MM.1S (cell line): ENCODE data around the gene RXRA.

Source experiments
- EZH2 ChIP-seq: fragments of 300-600 bp; sonication (generic); optimal IDR thresholded peaks from 2 replicates; pipeline ENCODE3; 2017; ENCODE audit warnings: low read depth, mild to moderate bottlenecking, antibody characterized with exemption, low read length, mixed read lengths
- TF ChIP-seq, protein P1 (sequence below): fragments of 300-600 bp; sonication (generic); IDR thresholded peaks from 2 replicates; pipeline ENCODE4 v1.5.1; 2016; ENCODE audit warnings: antibody characterized with exemption, low read length, mixed read lengths

DNA sequence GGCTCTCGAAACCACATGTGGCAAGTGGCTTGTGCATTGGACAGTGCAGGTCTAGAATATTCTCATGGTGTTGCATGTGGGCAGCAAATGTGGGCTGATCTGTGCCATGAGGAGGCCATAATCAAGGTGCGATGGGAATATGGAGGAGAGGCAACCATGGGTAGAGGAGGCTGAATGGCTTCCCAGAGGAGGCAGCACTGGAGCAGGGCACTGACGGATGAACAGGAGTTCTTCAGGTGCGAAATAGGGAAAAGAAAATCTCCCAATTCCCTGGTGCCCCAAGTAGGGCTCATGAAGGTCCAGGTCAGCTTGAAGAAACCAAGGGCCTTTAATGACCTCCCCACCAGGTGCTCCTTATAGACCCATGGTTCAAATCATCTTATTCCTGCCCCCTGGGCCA lies 126.5 kb downstream of the RXRA start:
- TF ChIP-seq, protein P1, sequence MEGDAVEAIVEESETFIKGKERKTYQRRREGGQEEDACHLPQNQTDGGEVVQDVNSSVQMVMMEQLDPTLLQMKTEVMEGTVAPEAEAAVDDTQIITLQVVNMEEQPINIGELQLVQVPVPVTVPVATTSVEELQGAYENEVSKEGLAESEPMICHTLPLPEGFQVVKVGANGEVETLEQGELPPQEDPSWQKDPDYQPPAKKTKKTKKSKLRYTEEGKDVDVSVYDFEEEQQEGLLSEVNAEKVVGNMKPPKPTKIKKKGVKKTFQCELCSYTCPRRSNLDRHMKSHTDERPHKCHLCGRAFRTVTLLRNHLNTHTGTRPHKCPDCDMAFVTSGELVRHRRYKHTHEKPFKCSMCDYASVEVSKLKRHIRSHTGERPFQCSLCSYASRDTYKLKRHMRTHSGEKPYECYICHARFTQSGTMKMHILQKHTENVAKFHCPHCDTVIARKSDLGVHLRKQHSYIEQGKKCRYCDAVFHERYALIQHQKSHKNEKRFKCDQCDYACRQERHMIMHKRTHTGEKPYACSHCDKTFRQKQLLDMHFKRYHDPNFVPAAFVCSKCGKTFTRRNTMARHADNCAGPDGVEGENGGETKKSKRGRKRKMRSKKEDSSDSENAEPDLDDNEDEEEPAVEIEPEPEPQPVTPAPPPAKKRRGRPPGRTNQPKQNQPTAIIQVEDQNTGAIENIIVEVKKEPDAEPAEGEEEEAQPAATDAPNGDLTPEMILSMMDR = no peak
- no peak for TF ChIP-seq EZH2
